ENCODE measurements around the gene SLC44A3.

SLC44A3 gene

DNA sequence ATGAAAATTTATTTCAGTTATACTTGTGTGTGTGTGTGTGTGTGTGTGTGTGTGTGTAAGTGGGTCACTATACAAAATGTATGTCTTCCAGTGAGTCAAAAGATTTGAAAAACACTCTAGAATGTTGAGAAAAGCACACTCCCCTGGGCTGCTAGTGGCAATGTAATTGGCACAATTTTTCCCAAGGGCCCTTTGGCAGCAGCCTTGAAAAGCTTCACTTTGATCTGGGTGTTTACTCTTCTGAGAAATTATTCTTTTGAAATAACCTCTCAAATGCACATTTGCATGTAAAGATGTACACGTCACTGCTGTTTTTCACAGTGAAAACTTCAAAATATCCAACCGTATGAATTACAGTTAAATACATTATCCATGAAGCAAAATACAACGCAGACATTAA lies 22.1 kb upstream of the SLC44A3 start:
- DNase-seq (ENCODE audit: low read depth), result no peak
- H3K4me3 ChIP-seq (ENCODE audit: low read depth, low read length), result no peak overlapping the region

DNA sequence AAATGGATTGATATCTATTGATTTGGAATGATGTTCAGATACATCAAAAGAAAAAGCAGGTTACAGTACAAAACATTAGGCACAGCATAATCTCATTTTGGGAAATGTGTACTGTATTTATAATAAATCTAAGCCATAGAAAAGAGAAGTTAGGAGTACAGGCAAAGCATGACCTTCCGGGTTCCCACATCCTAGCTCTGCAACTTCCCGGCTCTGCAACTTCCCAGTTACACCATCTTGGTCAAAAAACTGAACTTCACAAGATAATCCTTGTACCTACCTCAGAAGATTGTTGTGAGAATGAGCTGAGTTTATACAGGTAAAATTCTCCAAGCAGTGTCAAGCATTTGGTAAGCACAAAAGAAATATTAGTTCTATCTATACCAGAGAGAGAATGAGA lies 21.7 kb upstream of the SLC44A3 start:
- no peak overlapping the region for H3K4me3 ChIP-seq (ENCODE audit: low read depth, low read length)
- DNase-seq (ENCODE audit: low read depth), result no peak

DNA sequence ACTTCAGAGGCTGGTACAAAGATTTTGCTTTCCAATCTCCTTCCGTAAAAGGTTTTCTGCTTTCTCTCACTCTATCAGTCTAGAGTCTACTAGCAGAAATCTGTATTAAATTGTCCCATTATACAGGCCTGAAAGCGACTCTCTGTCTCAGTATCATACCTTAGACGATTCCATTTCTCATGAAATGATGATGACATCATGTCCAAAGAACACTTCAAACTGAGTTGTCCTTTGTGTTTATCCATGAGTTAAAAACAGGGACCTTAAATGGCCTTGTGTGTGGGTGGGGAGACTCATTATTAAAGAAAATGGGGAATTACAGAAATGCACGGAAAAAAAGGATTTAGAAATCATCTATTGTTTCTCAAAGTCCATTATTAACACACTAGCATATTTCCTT lies 21.0 kb upstream of the SLC44A3 start:
- DNase-seq (ENCODE audit: low read depth), result no peak
- no peak overlapping the region for H3K4me3 ChIP-seq (ENCODE audit: low read depth, low read length)

DNA sequence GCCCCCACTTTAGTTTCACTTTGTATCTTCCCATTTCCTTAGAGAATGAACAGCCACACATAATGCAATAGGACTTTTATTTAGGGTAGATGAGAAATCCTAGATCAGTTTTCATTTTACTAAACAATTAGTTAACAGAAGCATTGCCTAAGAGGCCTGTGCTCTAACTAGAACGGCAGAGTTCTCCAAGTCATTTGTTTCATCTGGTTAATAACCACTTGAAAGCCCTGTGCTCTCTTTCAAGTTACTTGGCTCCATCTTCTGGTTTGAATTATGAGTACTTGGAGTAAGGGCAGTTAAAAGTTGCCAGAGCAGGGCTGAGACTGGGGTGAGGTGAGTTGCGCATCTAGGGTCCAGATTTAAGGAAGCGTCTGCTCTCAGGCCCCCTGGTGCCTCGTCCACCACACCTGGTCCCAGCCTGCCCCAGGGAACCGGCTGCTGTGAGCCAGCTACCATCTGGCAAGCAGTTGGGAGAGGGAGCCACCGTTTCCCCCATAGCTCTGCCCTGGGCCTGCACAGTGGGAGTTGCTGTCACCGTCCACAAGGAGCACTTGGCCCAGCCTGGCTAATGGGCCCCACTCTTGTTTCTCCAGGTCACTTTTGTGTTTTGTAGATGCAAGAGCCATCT lies 18.1 kb upstream of the SLC44A3 start:
- DNase-seq (ENCODE audit: low read depth), result peak; percentile 83
- H3K4me3 ChIP-seq (ENCODE audit: low read depth, low read length), result no peak overlapping the region

DNA sequence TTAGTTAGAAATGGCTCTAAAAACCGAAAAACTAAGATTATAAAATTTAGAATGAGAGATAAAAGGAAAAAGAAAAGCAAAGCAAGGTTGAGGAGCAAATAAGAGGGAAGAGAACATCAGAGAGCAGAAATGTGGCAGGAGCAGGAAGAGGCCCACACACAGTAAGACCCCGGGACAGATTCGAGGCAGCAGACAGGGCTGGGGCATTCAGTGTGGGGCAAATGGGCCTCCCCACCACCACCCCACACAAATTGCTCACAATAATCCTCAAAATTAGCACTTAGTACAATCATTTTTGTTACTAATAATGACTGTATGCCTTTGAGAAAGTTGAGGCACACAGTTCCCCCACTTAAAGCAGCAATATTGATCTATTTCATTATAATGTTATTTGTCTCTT lies 17.1 kb upstream of the SLC44A3 start:
- no peak for DNase-seq (ENCODE audit: low read depth)
- H3K4me3 ChIP-seq (ENCODE audit: low read depth, low read length), result no peak overlapping the region

DNA sequence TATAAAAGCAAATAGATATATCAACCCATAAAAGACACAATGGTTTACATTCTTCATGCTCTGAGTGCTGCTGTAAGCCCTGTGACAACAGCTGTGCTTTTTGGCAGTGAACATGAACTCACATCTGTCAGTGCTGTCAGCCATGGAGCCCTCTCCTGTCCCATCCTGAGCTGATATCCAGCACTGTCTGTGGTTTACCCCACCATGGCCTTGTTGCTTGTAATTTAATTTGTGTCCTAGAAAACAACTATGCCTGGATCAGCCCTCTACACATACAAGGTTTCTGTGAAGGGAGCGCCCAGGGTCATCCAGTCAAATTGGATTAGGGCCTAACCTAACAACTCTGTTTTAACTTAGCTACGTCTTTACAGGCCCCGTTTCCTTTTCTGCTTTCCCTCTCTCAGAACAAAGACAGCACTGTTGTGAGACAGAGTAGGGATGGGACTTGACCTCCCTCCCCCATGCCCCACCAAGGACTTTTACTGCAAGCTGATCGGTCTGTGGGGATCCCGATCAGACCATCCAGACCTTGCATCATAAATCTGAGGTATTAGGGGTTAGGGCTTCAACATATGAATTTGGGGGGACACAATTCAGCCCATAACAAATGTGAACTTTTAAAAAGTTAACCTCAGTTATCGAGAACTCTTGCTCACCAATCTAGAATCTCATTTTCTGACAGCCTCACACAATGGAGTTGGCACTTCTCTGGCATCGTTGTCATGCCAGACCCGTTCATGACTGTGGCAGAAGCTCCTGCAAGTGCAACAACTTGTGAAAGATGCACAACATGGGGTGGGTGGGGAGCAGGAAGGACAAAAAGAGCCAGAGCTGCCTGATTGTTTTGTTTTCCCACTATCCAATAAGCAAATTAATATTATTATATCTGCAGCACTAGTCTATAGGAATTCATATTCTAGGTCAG lies 16.4 kb upstream of the SLC44A3 start:
- DNase-seq (ENCODE audit: low read depth), result no peak
- no peak overlapping the region for H3K4me3 ChIP-seq (ENCODE audit: low read depth, low read length)

DNA sequence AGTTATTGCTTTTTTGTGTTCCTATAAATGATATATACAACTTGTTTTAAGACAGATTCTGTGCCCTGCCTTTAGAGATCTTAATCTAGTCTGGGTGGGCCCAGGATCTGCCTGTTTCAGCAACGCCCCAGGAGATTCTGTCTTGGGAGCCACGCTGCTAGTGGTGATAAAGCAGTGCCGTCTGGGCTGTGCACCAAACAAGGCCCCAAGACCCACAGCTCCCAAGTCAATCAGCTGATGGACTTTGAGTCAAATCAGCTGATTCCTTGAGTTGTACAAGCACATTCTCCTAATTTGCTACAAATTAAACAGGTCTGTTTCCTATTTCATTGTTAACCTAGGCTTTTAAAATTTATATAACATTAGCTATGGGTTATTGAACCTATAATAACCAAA lies 15.7 kb upstream of the SLC44A3 start:
- DNase-seq (ENCODE audit: low read depth), result no peak
- H3K4me3 ChIP-seq (ENCODE audit: low read depth, low read length), result no peak overlapping the region

DNA sequence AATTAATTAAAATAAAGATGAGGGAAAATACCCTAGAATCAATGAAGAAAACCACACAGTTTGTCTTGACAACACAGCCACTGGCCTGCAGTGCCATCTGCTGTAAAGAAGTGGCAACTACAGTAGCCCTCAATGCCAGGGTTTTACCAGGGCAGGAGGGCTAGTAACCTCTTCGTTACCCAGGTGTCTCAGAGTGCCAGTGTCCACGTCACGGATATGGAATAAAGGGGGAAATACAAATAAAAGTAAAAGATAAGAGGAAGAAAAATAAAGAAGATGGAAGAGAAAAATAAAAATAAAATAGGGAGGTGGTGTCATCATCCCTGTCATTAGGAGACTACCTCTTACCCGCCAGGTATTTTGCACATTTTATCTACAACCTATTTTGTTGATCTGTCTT lies 14.2 kb upstream of the SLC44A3 start:
- peak overlapping the region; percentile 28 for H3K4me3 ChIP-seq (ENCODE audit: low read depth, low read length)
- DNase-seq (ENCODE audit: low read depth), result no peak

DNA sequence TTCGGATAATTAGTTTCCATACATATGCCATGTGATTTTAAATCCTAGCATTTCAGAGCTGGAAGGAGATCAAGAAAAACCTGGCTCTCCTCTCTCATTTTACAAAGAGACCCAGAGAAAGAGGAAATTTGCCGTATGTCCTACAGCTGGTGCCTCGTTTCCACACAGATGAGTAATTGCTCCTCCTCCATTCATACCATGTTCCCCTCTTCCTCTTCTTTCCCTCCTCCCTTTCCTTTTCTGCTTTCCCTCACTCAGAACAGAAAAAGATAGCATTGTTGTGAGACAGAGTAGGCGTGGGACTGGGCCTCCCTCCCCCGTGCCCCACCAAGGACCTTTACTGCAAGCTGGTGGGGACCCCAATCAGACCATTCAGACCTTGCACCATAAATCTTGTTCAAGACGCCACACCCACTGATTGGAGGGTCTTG lies 13.7 kb upstream of the SLC44A3 start:
- H3K4me3 ChIP-seq (ENCODE audit: low read depth, low read length), result peak overlapping the region; percentile 28
- no peak for DNase-seq (ENCODE audit: low read depth)

DNA sequence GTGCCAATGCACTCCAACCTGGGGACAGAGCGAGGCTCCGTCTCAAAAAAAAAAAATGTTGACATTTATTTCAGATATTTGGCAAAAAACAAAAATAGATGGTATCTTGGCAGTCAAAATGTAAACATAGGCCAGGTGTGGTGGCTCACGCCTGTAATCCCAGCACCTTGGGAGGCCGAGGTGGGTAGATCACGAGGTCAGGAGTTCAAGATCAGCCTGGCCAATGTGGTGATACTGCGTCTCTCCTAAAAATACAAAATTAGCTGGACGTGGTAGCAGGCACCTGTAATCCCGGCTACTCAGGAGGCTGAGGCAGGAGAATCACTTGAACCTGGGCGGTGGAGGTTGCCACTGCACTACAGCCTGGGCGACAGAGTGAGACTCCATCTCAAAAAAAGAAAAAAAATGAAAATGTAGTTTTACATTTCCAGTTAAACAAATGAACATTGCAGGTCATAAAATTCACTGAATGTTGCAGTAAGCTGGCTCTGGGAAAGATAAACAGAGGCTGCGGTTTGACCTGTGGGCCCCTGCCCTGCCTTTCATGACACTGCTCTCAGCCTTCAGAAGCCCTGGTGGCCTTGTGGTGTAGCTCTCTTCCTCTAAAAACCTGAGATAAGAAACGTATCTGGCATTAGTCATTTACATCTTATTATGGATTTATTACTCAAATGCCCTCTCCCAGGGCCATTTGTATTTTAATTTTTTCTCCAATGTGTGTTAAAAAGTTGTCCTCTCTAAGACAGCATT lies 12.2 kb upstream of the SLC44A3 start:
- DNase-seq (ENCODE audit: low read depth), result no peak
- no peak overlapping the region for H3K4me3 ChIP-seq (ENCODE audit: low read depth, low read length)

DNA sequence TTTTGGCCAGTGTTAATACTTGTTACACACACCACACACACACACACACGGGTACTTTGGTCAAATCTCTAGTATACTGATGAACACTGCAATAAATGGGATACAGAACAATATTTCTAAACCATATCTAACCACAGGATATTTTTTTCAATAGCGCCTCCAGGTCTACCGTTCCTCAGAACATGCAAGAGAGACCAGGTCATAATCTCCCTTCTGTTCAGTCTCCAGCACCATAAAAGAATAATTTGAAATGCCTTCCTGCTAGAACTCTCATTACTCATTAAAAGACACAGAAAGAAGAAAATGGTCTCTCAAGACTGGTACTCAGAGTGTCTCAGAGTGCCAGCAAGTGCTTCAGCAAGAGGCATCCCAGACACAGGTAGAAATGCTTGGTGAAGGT lies 11.5 kb upstream of the SLC44A3 start:
- no peak for DNase-seq (ENCODE audit: low read depth)

DNA sequence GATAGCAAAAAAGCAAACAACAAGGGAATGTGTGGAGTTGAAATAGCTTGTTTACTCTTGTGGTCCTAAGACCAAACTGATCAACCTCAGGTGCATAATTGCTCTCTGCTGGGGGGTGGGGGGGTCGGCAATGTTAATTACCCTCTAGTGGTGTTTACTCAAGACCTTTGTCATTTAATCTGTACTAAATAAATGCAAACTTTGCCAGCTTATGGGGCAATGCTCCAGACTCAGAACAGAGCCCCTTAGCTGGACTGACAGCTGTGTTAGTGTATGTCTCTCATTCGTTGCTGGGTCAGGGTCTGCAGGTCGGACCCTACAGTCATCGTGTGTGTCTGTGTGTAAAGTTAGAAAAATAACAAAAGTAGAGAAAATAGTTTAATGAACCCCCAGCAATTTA lies 7.2 kb upstream of the SLC44A3 start:
- no peak overlapping the region for H3K4me3 ChIP-seq (ENCODE audit: low read depth, low read length)
- no peak for DNase-seq (ENCODE audit: low read depth)

More for the DNA sequence above, 11.5 kb upstream of the SLC44A3 start:
- H3K4me3 ChIP-seq (ENCODE audit: low read depth, low read length), result no peak overlapping the region

DNA sequence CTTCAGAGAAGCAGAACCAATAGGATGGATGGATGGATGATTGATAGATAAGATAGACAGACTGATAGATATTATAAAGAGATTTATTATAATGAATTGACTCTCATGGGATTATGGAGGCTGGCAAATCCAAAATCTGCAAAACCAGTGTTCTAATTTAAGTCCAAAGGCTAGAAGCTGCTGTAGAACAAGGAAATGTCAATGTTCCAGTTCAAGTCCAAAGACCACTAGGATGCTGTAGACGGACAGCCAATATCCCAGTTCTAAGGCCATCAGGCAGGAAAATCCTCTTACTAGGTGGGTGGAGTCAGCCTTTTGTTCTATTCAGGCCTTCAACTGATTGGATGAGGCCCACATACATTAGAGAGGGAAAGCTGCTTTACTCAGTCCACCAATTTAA lies 4.1 kb upstream of the SLC44A3 start:
- no peak for DNase-seq (ENCODE audit: low read depth)
- no peak overlapping the region for H3K4me3 ChIP-seq (ENCODE audit: low read depth, low read length)

DNA sequence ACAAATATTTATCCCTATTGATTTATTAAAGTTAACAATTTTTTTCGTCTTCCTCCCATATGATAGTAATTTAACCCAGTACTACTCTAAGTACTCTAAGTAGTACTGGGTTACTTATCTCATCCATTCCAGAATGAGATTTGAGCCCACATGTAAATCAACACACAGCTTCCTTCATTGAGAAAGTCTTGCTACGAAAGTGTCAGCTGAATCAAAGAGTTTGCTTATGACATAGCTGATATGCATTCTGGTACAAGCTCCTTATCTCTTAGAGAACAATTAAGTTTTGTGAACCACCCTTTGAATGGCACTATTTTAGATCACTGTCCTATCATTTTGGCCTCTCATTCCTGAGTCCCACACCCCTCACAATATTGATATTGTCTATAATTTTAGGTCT lies 2.4 kb upstream of the SLC44A3 start:
- no peak for DNase-seq (ENCODE audit: low read depth)
- no peak overlapping the region for H3K4me3 ChIP-seq (ENCODE audit: low read depth, low read length)

DNA sequence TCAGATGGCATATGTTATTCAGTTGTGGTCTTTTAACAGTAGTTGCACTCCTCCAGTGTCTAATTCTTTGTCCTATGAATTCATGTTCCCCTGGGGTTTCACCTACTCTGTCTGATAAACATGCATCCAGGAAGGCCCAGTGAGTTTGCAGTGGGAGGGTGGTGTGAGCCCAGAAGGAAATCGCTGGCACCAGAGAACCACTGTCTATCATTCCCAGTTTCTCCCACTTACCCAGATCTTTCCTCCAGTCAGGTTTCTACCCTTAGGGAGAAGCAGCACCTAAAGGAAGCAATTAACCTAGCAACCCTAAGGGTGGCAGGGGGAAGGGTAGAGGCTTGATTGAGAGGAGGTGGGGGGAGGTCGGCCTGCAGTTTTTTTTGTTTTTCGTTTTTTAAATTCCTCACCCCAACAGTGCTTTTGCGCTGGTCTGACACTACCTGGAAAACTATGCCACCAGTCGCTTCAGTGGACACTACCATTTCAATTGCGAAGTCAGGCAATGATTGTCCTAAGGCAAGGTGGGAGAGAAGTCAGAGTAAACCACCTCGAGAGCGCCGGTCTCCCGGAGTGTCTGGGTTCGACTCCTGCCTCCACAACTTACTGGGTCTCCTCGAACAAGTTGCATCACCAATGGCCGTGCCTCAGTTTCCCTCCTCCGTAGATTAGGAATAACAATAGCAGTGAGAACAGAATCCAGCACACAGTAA lies 766 bp upstream of the SLC44A3 start:
- DNase-seq (ENCODE audit: low read depth), result no peak
- peak overlapping the region; percentile 63 for H3K4me3 ChIP-seq (ENCODE audit: low read depth, low read length)

DNA sequence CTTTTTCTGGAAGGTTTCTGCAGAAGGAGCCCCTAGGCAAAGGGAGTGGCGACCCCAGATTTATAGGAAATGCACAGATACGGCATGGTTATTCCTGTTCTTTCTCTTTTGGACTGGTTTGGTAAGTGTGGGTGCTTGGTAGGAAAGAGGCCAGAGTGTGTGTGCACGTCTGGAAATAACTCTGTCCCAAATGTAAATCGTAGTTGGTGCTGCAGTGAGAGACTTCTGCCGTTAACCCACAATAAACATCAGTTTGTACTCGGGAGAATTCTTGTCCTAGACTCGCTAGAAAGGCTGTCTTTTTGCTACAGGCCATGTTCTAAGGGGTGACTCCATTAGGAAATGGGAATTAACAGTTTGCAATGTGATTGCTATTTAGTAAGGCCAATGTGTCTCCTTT lies 779 bp downstream of the SLC44A3 start:
- H3K4me3 ChIP-seq (ENCODE audit: low read depth, low read length), result peak overlapping the region; percentile 63
- no peak for DNase-seq (ENCODE audit: low read depth)

DNA sequence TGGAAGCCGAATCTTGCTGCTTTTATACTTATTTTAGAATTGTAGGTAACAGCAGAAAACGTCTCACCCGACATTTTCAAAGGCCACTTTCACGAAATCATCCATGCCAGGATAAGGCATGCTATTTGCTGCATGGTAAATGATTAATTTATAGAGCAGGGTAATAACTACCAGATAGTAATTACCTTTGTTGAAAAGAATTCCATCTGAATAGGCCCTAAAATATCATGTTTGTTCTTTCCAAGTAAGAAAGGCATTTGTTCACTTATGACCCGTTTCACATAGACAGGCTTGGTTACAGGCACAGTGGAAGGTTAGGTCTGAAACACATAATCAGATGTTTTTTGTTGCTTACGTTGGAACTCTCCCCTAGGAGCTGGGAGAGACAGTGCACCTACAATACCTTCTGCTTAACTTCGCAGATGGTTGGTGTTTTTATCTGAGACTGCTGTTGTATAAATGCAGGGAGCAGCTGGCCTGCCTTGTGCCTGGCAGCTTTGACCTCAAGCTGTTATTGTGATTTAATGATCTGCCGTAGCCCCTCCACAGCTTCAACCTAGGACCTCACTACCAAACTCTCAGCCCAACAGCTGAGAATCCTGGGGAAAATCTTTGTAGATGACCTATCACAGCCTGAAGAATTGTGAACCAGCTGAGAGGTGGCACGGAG lies 1.6 kb downstream of the SLC44A3 start:
- no peak for DNase-seq (ENCODE audit: low read depth)
- H3K4me3 ChIP-seq (ENCODE audit: low read depth, low read length), result no peak overlapping the region

DNA sequence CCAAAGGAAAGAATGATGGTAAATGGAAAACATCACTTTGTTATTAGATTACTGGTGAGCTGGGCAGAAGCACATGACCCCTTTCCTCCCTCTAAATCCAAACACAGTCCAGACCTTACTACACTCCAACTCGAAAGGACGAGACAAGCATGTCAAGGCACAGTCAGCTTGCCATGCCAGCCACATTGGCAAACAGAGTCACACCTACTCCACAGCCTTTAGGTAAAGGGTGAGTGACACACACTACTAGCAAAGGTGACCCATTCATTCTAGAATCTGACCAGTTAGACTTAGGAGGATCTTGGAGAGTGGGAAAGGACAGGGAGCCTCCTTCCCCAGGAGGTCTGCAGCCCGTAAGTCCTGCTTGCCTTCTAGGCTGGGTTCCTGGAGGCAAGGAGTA lies 3.0 kb downstream of the SLC44A3 start:
- DNase-seq (ENCODE audit: low read depth), result no peak

DNA sequence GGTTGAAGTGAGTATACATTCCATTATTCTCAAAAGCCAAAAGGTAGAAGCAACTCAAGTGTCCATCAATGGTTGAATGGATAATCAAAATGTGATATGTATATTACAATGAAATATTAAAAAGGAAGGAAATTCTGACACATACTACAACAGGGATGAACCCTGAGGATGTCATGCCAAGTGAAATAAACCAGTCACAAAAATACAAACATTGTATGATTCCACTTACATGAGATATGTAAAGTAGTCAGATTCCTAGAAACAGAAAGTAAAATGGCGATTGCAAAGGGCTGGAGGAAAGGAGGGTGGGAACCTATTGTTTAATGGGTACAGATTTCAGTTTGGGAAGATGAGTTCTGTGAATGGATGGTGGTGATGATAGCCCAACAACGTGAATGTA lies 5.8 kb downstream of the SLC44A3 start:
- no peak for DNase-seq (ENCODE audit: low read depth)
- no peak overlapping the region for H3K4me3 ChIP-seq (ENCODE audit: low read depth, low read length)

More for the DNA sequence above, 3.0 kb downstream of the SLC44A3 start:
- no peak overlapping the region for H3K4me3 ChIP-seq (ENCODE audit: low read depth, low read length)

Data from skeletal muscle cell (primary cell).